SK-N-MC (cell line): ENCODE data around the gene NUMB.
"Not testable (repeated sequence)": the region's sequence is repeated elsewhere in the genome, so short reads cannot be mapped to it uniquely, and the experiment has no call there.

Source experiments
- DNase-seq: peaks from one replicate; pipeline ENCODE4 v3.0.0-alpha.2; 2011; ENCODE audit warnings: low read depth, low spot score
- H3K27ac ChIP-seq: fragments of 200-600 bp; sonication (generic); 2 replicates; pipeline ENCODE4 v1.5.1; 2016; ENCODE audit warnings: mixed run types
- H3K36me3 ChIP-seq: fragments of 200-600 bp; sonication (generic); 2 replicates; pipeline ENCODE4 v1.6.1; 2017; ENCODE audit warnings: antibody characterized with exemption, low read length, mixed read lengths; ENCODE audit not compliant: insufficient read depth
- H3K4me3 ChIP-seq: fragments of 200-600 bp; sonication (generic); 2 replicates; pipeline ENCODE4 v1.5.1; 2016
- H3K9ac ChIP-seq: fragments of 200-600 bp; sonication (generic); 2 replicates; pipeline ENCODE4 v1.8.0; 2017; ENCODE audit warnings: mixed run types, mixed read lengths; ENCODE audit not compliant: insufficient read length
- H3K9me3 ChIP-seq: fragments of 200-600 bp; sonication (generic); 2 replicates; pipeline ENCODE4 v1.6.1; 2017; ENCODE audit warnings: low read depth, mild to moderate bottlenecking, antibody characterized with exemption, low read length, moderate library complexity, mixed read lengths
- EZH2 ChIP-seq: fragments of 200-600 bp; sonication (generic); IDR thresholded peaks from one replicate; pipeline ENCODE4 v1.6.1; 2017; ENCODE audit warnings: antibody characterized with exemption
- FOXP2 ChIP-seq: optimal IDR thresholded peaks from 2 replicates; pipeline ENCODE3; 2011; ENCODE audit warnings: mild to moderate bottlenecking, moderate library complexity; ENCODE audit not compliant: insufficient read depth; ENCODE audit errors: extremely low read length, control extremely low read depth
- POLR2AphosphoS5 ChIP-seq: IDR thresholded peaks from 2 replicates; pipeline ENCODE4 v1.6.1; 2012; ENCODE audit warnings: mild to moderate bottlenecking, low read depth, low read length, borderline replicate concordance

NUMB gene

GRCh38 chr14:73392329-73393257 lies 65.8 kb downstream of the NUMB start:
- TF ChIP-seq FOXP2 (no peak), EZH2 (no peak), POLR2AphosphoS5 (no peak)
- Histone ChIP-seq H3K4me3 (no peak overlapping the region), H3K36me3 (no peaks in the 10 kb centered on the region), H3K9me3 (no peaks in the 10 kb centered on the region), H3K27ac (no peak overlapping the region), H3K9ac (no peak overlapping the region)
- DNase-seq, result no peak

GRCh38 chr14:73387860-73388259 lies 70.5 kb downstream of the NUMB start:
- DNase-seq, H3K4me3 ChIP-seq, H3K27ac ChIP-seq, H3K9me3 ChIP-seq, H3K36me3 ChIP-seq, H3K9ac ChIP-seq: not testable (repeated sequence)

- no peak for DNase-seq
- Histone ChIP-seq H3K27ac (no peak overlapping the region), H3K4me3 (no peak overlapping the region), H3K9me3 (no peaks in the 10 kb centered on the region), H3K9ac (no peak overlapping the region), H3K36me3 (no peaks in the 10 kb centered on the region)
- TF ChIP-seq POLR2AphosphoS5 (no peak), FOXP2 (no peak), EZH2 (no peak)
Measured at GRCh38 chr14:73386342-73386741, 72.0 kb downstream of the NUMB start.

- H3K4me3 ChIP-seq, H3K9ac ChIP-seq, H3K36me3 ChIP-seq, H3K27ac ChIP-seq, H3K9me3 ChIP-seq, DNase-seq: not testable (repeated sequence)
Measured at GRCh38 chr14:73385021-73385420, 73.3 kb downstream of the NUMB start.

- Histone ChIP-seq H3K4me3 (no peak overlapping the region), H3K27ac (no peak overlapping the region), H3K36me3 (no peaks in the 10 kb centered on the region), H3K9ac (no peak overlapping the region), H3K9me3 (no peaks in the 10 kb centered on the region)
- DNase-seq, result no peak
- TF ChIP-seq FOXP2 (no peak), EZH2 (no peak), POLR2AphosphoS5 (no peak)
Measured at GRCh38 chr14:73383356-73383755, 75.0 kb downstream of the NUMB start.

- no peaks in the 10 kb centered on the region for H3K9me3 ChIP-seq
- H3K27ac ChIP-seq, result no peak overlapping the region
- TF ChIP-seq FOXP2, result no peak
- TF ChIP-seq POLR2AphosphoS5, result no peak
- TF ChIP-seq EZH2, result no peak
- H3K4me3 ChIP-seq, result no peak overlapping the region
- H3K9ac ChIP-seq, result no peak overlapping the region
- DNase-seq, result no peak
- no peaks in the 10 kb centered on the region for H3K36me3 ChIP-seq
Measured at GRCh38 chr14:73381380-73382013, 76.8 kb downstream of the NUMB start.

- no peak for DNase-seq
- TF ChIP-seq FOXP2 (no peak), EZH2 (no peak), POLR2AphosphoS5 (no peak)
Measured at GRCh38 chr14:73376585-73376984, 81.8 kb downstream of the NUMB start.

GRCh38 chr14:73375861-73376260 lies 82.5 kb downstream of the NUMB start:
- Histone ChIP-seq H3K36me3 (no peaks in the 10 kb centered on the region), H3K9ac (no peak overlapping the region), H3K4me3 (no peak overlapping the region), H3K9me3 (no peaks in the 10 kb centered on the region), H3K27ac (no peak overlapping the region)
- no peak for DNase-seq
- no peak for TF ChIP-seq FOXP2

More at GRCh38 chr14:73376585-73376984, 81.8 kb downstream of the NUMB start:
- no peak overlapping the region for H3K4me3 ChIP-seq
- no peaks in the 10 kb centered on the region for H3K9me3 ChIP-seq
- H3K36me3 ChIP-seq, result no peaks in the 10 kb centered on the region
- H3K27ac ChIP-seq, result no peak overlapping the region
- H3K9ac ChIP-seq, result no peak overlapping the region

- TF ChIP-seq FOXP2 (no peak), EZH2 (no peak), POLR2AphosphoS5 (no peak)
Measured at GRCh38 chr14:73374218-73374617, 84.1 kb downstream of the NUMB start.

More at GRCh38 chr14:73374218-73374617, 84.1 kb downstream of the NUMB start:
- DNase-seq, result no peak
- no peak overlapping the region for H3K4me3 ChIP-seq
- H3K36me3 ChIP-seq, result no peaks in the 10 kb centered on the region
- no peak overlapping the region for H3K9ac ChIP-seq
- no peaks in the 10 kb centered on the region for H3K9me3 ChIP-seq
- H3K27ac ChIP-seq, result no peak overlapping the region
